ENCODE measurements around the gene TMEM51.
"Not testable (repeated sequence)": the region's sequence is repeated elsewhere in the genome, so short reads cannot be mapped to it uniquely, and the experiment has no call there.

TMEM51 gene

GRCh38 chr1:15154480-15155036 is 1.0 kb downstream of the TMEM51 start:
- no peak for DNase-seq (ENCODE audit: low spot score)

GRCh38 chr1:15155191-15155590 is 1.6 kb downstream of the TMEM51 start:
- no peak for DNase-seq (ENCODE audit: low spot score)

DNA sequence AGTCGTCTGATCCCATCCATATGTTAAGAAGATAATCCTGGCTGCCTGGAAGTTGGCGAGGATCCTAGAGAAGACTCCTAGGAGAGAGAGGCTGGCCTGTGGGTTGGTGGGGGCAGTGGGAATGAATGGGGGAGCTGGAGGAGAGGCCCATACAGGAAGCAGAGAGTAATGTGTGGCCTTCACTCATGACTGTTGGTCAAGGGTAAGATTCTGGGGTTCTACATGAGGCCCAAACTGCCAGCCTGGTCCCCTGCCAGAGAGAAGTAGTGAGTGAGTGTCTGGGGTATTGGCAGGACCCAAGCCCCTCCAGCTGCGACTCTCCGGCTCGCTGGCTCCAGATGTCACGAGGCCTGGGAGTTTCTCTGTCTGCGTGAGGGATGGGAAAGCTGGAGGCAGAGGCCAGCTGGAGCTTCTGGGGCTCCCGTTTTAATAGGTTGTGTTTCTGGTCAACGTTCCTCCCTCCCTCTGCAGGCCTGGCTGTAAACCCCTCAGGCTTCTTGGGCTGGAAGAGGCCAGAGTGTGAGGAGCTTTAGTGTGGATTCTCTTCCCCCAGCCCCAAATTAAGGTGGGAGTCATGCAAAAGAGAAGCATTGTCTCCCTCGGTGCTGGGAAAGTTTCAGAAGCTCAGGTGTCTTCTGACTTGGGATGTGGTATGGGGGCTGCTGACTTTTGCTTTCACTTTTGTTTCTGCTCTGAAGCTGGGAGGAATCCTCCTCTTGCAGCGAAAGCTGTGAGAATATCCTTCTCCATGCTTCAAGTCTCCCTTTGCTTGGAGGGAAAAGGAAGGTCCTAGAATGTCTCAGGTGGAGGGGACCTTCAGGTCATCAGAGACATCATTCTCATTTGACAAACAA is 2.6 kb downstream of the TMEM51 start:
- DNase-seq (ENCODE audit: low spot score), result no peak

- no peak for DNase-seq (ENCODE audit: low spot score)
These were observed 3.3 kb downstream of the TMEM51 start for GRCh38 chr1:15156807-15157380.

DNA sequence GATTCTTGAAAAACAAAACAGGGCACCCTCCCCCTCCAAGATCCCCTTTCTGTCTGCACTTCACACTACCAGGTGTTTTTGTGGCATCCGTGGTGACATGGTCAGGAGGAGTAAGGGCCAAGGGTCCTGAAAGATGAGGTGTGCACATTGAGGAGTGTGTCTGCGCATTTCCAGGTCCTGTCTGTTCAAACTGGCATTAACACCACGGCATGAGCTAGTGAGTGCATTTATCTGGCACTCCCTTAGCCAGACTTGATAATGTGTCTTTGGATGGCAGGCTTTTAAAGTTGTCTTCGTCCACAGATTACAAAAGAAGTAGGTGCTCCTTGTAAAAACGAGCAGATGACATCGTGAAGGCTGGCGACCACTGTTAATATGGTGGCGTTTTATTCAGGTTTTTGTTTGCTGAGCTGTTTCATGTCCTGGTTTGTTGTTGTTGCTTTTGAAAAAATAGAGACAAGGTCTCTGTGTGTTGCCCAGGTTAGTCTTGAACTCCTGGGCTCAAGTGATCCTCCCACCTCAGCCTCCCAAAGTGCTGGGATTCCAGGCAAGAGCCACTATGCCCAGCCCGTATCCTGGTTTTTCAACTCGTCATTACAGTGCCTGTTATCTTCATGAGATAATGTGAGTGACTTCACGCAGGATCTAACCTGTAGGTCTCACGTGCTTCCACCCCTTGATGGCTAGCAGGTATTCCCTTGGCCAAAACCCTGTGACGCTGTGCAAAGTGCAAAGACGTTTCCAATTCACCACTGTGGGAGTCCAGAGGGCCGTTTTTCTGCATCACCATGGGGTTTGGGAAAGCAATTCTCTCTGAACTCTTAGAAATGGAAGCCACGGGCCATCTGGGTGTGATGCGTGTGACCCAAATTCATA is 4.2 kb downstream of the TMEM51 start:
- DNase-seq (ENCODE audit: low spot score), result no peak

DNA sequence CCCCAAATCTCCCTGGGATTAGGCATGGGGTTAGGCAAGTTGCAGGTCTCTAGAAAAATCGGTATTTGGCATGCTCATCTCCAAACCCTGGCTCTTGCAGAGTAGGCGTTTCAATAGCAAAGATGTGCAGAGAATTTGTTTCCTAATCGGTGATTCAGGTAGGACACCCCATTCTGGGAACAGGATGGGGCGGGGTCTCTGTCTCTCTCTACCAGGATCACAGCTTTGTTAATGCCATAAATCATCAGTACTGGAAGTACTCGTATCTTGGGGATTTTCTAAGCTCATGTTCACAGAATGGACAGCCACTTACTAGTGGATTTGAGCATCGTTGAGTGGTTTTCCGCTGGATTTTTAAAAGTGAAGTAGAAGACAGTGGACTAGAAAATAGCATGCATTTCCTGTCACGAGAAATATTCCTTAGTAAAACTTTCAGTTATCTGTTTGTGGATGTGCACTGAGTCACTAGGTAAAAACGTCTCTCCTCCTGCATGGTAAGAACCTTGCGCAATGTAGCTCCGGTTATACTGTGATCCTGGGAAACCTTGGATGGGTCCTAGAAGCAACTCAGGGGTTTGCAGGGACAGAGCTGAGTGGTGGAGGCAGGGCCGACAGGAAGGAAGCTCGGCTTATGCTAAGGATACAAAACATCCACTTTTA is 5.1 kb downstream of the TMEM51 start:
- no peak for DNase-seq (ENCODE audit: low spot score)

- no peak for DNase-seq (ENCODE audit: low spot score)
These were observed 5.6 kb downstream of the TMEM51 start for GRCh38 chr1:15159166-15159555.

DNA sequence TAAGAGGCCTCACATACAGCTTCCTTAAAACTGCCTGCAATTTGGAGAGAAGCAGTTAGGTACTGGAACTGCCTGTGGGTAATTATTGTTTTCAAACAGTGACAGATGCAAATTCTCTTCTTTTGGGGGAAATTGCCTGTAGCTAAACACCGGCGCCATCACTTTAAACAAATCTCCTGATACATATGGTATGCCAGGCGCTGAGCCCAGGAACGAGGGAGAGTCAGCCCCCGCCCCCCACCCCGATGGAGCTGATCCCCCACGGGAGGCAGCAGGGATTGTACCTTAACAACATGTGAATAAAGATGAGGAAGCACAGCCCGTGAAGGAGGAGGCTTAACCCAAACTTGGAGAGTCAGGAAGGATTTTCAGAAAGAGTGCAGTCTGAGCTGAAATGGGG is 7.1 kb downstream of the TMEM51 start:
- no peak for DNase-seq (ENCODE audit: low spot score)

DNA sequence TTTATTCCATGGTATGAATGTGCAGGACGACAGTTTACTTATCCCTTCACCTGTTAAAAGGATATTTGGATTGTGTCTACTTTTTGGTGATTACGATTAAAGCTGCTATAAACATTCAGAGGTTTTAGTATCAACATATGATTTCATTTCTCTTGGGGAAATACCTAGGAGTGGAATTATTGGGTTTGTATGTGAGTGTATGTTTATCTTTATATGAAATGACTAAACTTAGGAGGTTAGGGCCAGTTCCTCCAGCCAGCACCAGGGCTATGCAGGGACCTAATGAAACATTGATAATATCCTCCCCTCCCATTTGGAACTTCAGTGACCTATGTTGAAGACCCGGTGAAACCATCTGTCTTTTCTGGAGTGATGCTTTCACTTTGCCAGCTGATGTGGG is 13.8 kb downstream of the TMEM51 start:
- no peak for DNase-seq (ENCODE audit: low spot score)

DNA sequence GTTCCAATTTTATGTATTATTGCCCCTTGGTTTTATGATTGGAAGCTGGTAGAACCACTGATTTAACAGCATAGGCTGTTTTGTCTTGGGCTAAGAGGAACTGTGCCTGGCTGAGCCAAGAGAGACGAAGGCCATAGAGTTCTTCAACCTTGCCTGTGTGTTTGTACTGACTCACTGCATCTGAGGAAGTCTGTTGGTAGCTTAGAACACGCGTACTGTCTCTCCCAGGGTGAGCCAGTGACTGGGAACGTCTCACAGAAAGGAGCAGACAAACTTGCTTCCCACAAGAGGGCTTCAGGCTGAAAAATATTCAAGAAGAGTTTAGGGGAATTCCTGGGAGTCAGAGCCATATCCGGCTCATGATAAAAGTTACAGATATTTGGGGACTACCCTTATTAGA is 14.9 kb downstream of the TMEM51 start:
- DNase-seq (ENCODE audit: low spot score), result no peak

GRCh38 chr1:15170071-15170470 is 16.5 kb downstream of the TMEM51 start:
- no peak for DNase-seq (ENCODE audit: low spot score)

DNA sequence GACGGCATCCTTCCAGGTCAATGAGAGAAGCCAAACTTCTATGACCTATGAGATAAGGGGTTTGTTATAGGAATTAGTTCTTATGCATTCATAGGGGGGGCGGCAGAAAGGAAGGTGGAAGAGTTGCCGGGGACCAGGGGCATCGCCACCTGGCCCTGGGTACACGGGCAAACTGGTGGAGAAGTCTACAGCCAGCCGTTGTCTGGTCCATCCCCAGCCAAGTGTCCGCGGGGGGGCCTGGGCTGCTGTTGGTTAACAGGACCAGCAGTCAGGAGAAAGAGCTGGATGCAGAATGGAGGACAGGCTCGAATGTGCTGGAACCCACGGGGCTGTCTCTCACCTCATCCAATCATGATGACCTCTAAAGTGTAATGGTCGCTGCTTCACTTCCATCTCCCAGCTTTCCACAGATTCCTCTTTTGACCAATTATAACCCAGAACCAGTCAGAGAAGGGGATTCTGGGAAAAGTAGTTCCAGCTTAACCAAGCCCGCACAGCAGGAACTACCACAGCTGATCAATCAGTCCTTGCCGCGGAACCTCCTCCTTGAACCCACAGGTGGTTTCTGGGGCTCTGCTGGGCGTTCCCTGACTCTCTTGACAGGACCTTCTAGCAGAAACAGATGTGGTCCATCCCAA is 17.8 kb downstream of the TMEM51 start:
- no peak for DNase-seq (ENCODE audit: low spot score)

DNA sequence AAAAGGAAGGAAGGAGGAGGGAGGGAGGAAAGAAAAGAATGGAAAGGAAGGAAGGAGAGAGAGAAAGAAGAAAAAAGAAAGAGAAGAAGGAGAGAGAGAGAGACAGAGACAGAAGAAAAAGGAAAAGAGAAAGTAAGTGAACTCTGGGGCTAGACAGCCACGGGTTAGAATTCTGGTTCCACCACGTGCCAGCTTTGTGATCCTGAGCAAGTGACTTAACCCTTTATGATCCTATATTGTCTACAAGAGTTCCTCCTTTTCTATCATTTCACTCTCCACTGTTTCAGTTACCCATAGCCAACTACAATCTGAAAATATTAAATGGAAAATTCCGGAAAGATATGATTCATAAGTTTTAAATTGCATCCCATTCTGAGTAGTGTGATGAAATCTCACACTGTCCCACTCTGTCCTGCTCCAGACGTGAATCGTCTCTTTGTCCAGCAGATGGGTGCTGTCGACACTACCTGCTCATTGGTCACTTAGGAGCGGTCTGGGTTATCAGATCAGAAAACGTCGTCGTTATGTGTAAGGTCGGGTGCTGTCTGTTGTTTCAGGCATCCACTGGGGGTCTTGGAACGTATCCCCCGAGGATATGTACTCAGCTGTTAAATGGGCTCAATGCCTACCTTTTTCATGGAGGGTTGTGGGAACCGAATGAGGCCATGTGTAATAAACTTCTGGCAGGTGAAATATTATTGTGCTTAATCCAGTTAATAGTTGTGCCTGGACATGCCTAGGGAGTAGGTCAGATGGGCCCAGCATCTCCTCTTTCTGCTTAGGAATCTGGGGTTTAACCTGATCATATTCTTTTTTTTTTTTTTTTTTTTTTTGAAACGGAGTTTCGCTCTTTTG is 19.1 kb downstream of the TMEM51 start:
- no peak for DNase-seq (ENCODE audit: low spot score)

DNA sequence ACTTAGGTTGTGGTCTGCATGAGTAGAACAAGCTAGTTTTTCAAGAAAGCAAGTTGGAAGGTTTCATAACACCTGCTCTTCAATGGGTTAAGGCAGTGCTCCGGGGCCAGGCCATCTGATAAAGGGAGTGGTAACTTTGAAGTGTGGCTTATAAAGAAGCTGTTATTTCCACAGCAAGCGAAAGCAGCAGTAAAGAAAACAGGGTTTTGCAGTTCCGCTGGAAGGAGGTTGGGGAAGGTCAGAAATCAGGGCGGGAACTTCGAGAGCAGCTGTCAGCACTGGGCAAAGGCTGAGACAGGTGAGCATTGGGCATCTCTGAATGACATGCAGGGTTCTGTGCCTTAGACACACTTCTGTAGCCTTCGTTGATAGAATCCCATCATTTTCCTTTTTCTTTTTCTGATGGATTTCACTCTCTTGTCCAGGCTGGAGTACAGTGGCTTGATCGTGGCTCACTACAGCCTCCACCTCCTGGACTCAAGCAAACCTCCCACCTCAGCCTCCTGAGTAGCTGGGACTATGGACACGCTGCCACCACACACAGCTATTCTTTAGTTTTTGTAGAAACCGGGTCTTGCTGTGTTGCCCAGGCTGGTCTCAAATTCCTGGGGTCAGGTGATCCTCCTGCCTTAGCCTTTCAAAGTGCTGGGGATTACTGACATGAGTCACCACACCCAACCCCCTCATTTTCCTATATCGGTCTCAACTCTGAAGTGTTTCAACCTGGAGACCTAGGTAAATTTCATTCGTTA is 20.5 kb downstream of the TMEM51 start:
- DNase-seq (ENCODE audit: low spot score), result no peak

GRCh38 chr1:15174615-15174983 is 21.1 kb downstream of the TMEM51 start:
- no peak for DNase-seq (ENCODE audit: low spot score)

GRCh38 chr1:15175324-15176094 is 22.0 kb downstream of the TMEM51 start:
- DNase-seq (ENCODE audit: low spot score), result not testable (repeated sequence)

- DNase-seq (ENCODE audit: low spot score), result no peak
These were observed 22.6 kb downstream of the TMEM51 start for GRCh38 chr1:15176120-15176519.

DNA sequence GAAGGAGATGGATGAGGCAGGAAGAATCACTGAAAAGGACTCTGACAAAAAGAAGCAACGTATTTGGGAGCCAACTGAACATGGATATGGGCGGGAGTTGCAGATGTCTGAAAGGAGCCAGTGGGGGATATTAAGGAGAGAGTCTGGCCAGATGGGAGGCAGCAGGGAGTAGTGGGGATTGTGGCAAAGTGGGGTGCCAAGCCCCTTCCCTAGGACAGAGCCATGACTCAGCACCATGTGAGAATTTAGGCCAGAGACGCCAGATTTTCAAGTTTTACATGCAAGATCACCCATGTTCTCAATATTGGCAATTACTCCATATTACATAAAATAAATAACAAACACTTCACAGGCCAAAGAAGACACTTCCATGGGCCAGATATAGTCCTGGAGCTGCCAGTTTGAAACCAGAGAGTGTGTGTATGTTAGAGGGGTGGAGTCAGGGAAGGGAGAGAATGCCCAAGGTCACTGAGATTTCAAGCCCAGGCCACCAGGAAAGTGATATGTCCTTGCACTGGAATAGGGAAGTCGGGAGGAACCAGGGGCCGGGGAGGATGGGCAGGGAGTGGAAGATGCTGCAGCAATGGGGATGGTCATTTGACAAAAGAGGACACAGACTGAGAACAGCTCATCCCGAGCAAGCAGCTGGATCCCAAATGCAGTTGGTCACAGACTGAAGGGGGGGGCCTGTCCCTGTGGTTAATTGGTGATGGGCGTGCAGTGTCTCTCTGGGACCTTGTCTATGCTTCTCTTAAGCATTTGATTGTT is 23.5 kb downstream of the TMEM51 start:
- DNase-seq (ENCODE audit: low spot score), result no peak
